Panc1 (cell line): ENCODE data around the gene NDUFB11. TPM values are rescaled to one million over a fixed set of nuclear protein-coding genes. Genes with fewer than 3 reads are reported as not detected.

Source experiments
- ATAC-seq: fragments of 200-7000 bp; cut with Tn5 transposase; 2 replicates; pipeline ENCODE4 v1.9.1; 2020; ENCODE audit warnings: mild to moderate bottlenecking, moderate library complexity
- BruUV-seq: library from RNA; stranded (reverse); fragments of 400-500 nt; replicated peaks from 2 replicates; lab custom pipeline; 2021; lab: Mats Ljungman, UMichigan
- CTCF ChIA-PET: fragments of 300-600 bp; sonication (Branson Sonifier 250); formaldehyde crosslinking; loops from one replicate; lab custom pipeline; 2022; ENCODE audit warnings: antibody characterized with exemption; lab: Charles Lee
- POLR2A ChIA-PET: fragments of 300-600 bp; sonication (Branson Sonifier 250); formaldehyde crosslinking; loops from one replicate; lab custom pipeline; 2022; ENCODE audit warnings: antibody characterized with exemption; lab: Charles Lee
- DNase-seq: peaks from one replicate; pipeline ENCODE4 v3.0.0-alpha.2; 2010; ENCODE audit warnings: low read depth, low spot score
- H3K27ac ChIP-seq: 2 replicates; pipeline ENCODE4 v1.5.1; 2011; ENCODE audit warnings: mild to moderate bottlenecking, low read length, inconsistent platforms
- H3K27me3 ChIP-seq: fragments of 200-500 bp; sonication (Bioruptor generic); 2 replicates; pipeline ENCODE4 v1.6.0; 2014; ENCODE audit warnings: low read length, inconsistent platforms; ENCODE audit not compliant: control insufficient read depth, insufficient read depth
- H3K36me3 ChIP-seq: fragments of 200-500 bp; sonication (Bioruptor generic); 2 replicates; pipeline ENCODE4 v1.5.1; 2014; ENCODE audit warnings: inconsistent platforms, mild to moderate bottlenecking, low read length, moderate library complexity; ENCODE audit not compliant: control insufficient read depth, insufficient read depth
- H3K4me1 ChIP-seq: 2 replicates; pipeline ENCODE4 v1.5.1; 2011; ENCODE audit warnings: inconsistent platforms, mild to moderate bottlenecking, low read length, moderate library complexity; ENCODE audit not compliant: control insufficient read depth, insufficient read depth
- H3K4me3 ChIP-seq, 2 experiments: 2 replicates each; pipeline ENCODE4 v1.5.1; 2011 to 2012; ENCODE audit warnings: low read depth in 2 of 2, low read length in 2 of 2, mild to moderate bottlenecking in 2 of 2, inconsistent platforms in 1 of 2, moderate library complexity in 1 of 2
- H3K9me3 ChIP-seq: fragments of 200-500 bp; sonication (Bioruptor generic); 2 replicates; pipeline ENCODE4 v1.5.1; 2014; ENCODE audit warnings: low read depth, mild to moderate bottlenecking, inconsistent platforms, low read length, moderate library complexity; ENCODE audit not compliant: control insufficient read depth, insufficient read depth
- POLR2AphosphoS5 ChIP-seq: IDR thresholded peaks from 2 replicates; pipeline ENCODE4 v1.6.1; 2012; ENCODE audit warnings: mild to moderate bottlenecking, low read depth, low read length, moderate library complexity
- SIN3A ChIP-seq: IDR thresholded peaks from 2 replicates; pipeline ENCODE4 v1.6.1; 2012; ENCODE audit warnings: low read depth, mild to moderate bottlenecking, low read length, moderate library complexity, borderline replicate concordance; ENCODE audit not compliant: insufficient read depth
- TCF7L2 ChIP-seq: IDR thresholded peaks from 2 replicates; pipeline ENCODE4 v1.6.1; 2011; ENCODE audit warnings: mild to moderate bottlenecking, low read depth, low read length, inconsistent platforms
- in situ Hi-C: cut with HindIII; loops from 2 replicates; pipeline ENCODE4 v1.10.0; 2016; ENCODE audit warnings: low sequenced_read_pairs, low pct_unique_long_range_greater_than_20kb
- intact Hi-C: fragments of 100-400 bp; cut with micrococcal nuclease; formaldehyde crosslinking; loops from one replicate; pipeline ENCODE4 v1.10.0; 2022; ENCODE audit not compliant: unreplicated experiment
- total RNA-seq: library from RNA; stranded (reverse); gene quantifications from one replicate; pipeline ENCODE4 v1.2.1, GENCODE V29; 2021; ENCODE audit not compliant: unreplicated experiment
- TF ChIP-seq, protein P1 (sequence below): fragments of 450-650 bp; IDR thresholded peaks from 2 replicates; pipeline ENCODE4 v1.5.1; 2017; ENCODE audit warnings: mild to moderate bottlenecking
- TF ChIP-seq, protein P2 (sequence below), 2 experiments: IDR thresholded peaks; 2 replicates each; pipeline ENCODE4 v1.6.1; 2011 to 2012; ENCODE audit warnings: low read depth in 2 of 2, control low read depth in 1 of 2, low read length in 1 of 2, mild to moderate bottlenecking in 1 of 2, moderate library complexity in 1 of 2; ENCODE audit not compliant: insufficient read depth in 1 of 2

The NDUFB11 gene
- total RNA-seq, 1 experiment from 2014 or later: 109 TPM

GRCh38 chrX:47172549-47172948, 28.0 kb upstream of the NDUFB11 start:
- in situ Hi-C loops (no loop called here), intact Hi-C loops (no loop called here)
- no peak for DNase-seq
- Histone ChIP-seq H3K27ac (no peak overlapping the region), H3K36me3 (peaks cover 5% of the 10 kb centered on the region), H3K4me3 (no peak overlapping the region), H3K9me3 (no peaks in the 10 kb centered on the region), H3K27me3 (no peaks in the 10 kb centered on the region), H3K4me1 (no peaks in the 10 kb centered on the region)
- ChIA-PET POLR2A (no interaction called here), CTCF (no interaction called here)
- TF ChIP-seq POLR2AphosphoS5 (no peak), TCF7L2 (no peak), SIN3A (no peak)
- TF ChIP-seq, protein P1, sequence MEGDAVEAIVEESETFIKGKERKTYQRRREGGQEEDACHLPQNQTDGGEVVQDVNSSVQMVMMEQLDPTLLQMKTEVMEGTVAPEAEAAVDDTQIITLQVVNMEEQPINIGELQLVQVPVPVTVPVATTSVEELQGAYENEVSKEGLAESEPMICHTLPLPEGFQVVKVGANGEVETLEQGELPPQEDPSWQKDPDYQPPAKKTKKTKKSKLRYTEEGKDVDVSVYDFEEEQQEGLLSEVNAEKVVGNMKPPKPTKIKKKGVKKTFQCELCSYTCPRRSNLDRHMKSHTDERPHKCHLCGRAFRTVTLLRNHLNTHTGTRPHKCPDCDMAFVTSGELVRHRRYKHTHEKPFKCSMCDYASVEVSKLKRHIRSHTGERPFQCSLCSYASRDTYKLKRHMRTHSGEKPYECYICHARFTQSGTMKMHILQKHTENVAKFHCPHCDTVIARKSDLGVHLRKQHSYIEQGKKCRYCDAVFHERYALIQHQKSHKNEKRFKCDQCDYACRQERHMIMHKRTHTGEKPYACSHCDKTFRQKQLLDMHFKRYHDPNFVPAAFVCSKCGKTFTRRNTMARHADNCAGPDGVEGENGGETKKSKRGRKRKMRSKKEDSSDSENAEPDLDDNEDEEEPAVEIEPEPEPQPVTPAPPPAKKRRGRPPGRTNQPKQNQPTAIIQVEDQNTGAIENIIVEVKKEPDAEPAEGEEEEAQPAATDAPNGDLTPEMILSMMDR: no peak
- TF ChIP-seq, protein P2, sequence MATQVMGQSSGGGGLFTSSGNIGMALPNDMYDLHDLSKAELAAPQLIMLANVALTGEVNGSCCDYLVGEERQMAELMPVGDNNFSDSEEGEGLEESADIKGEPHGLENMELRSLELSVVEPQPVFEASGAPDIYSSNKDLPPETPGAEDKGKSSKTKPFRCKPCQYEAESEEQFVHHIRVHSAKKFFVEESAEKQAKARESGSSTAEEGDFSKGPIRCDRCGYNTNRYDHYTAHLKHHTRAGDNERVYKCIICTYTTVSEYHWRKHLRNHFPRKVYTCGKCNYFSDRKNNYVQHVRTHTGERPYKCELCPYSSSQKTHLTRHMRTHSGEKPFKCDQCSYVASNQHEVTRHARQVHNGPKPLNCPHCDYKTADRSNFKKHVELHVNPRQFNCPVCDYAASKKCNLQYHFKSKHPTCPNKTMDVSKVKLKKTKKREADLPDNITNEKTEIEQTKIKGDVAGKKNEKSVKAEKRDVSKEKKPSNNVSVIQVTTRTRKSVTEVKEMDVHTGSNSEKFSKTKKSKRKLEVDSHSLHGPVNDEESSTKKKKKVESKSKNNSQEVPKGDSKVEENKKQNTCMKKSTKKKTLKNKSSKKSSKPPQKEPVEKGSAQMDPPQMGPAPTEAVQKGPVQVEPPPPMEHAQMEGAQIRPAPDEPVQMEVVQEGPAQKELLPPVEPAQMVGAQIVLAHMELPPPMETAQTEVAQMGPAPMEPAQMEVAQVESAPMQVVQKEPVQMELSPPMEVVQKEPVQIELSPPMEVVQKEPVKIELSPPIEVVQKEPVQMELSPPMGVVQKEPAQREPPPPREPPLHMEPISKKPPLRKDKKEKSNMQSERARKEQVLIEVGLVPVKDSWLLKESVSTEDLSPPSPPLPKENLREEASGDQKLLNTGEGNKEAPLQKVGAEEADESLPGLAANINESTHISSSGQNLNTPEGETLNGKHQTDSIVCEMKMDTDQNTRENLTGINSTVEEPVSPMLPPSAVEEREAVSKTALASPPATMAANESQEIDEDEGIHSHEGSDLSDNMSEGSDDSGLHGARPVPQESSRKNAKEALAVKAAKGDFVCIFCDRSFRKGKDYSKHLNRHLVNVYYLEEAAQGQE (IDR thresholded peaks at IDR 0.05; ENCODE audit: insufficient read depth in 1 of 2, low read depth in 2 of 2, low read length in 1 of 2): no peak
- BruUV-seq: no TSS peak
- no peak for ATAC-seq

- Histone ChIP-seq H3K4me3 (no peak overlapping the region), H3K9me3 (no peaks in the 10 kb centered on the region), H3K4me1 (no peaks in the 10 kb centered on the region), H3K27ac (no peak overlapping the region), H3K27me3 (no peaks in the 10 kb centered on the region), H3K36me3 (peaks cover 5% of the 10 kb centered on the region)
- DNase-seq (no peak), ATAC-seq (no peak)
- in situ Hi-C loops: no loop called here
- BruUV-seq: no TSS peak
- ChIA-PET POLR2A (no interaction called here), CTCF (no interaction called here)
- TF ChIP-seq, protein P2 (IDR thresholded peaks at IDR 0.05; ENCODE audit: insufficient read depth in 1 of 2, low read depth in 2 of 2, low read length in 1 of 2): no peak
- TF ChIP-seq POLR2AphosphoS5: no peak
- TF ChIP-seq TCF7L2: no peak
- TF ChIP-seq SIN3A: no peak
- TF ChIP-seq, protein P1: no peak
- intact Hi-C loops: no loop called here
Observed at GRCh38 chrX:47171996-47172395, 27.5 kb upstream of the NDUFB11 start.
